GM12891 (cell line): ENCODE results near the gene CCDC191.

Experiments used
- POLR2A ChIP-seq: IDR thresholded peaks from 2 replicates; pipeline ENCODE4 v1.6.1; 2011; ENCODE audit warnings: low read depth, low read length, control low read depth
- POU2F2 ChIP-seq: IDR thresholded peaks from 2 replicates; pipeline ENCODE4 v1.6.1; 2011; ENCODE audit warnings: low read depth, mild to moderate bottlenecking, control low read depth, low read length, moderate library complexity
- TAF1 ChIP-seq: IDR thresholded peaks from 2 replicates; pipeline ENCODE4 v1.6.1; 2011; ENCODE audit warnings: low read depth, low read length, control low read depth

DNA sequence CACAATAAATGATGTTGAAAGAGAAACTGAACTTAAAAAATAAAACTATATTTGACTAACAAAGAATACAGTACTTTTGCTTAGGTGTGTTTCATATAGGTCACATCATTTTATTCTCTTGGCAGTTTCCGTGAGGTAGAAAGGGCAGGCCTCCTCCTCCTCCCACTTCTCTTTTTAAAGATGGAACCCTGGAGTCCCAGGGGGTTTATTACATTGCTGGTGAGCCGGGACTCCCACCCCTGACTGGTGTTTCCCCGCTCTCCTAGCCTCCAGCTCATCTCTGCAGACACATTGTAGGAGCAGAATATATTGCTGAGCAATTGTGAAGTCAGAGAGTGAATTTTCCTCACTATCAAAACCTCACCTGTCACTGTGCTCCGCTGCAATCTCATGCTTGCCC lies 78.5 kb downstream of the CCDC191 start:
- TF ChIP-seq POLR2A (no peak), POU2F2 (no peak), TAF1 (no peak)
